Lower leg skin (tissue), 4 donors: Measurements from ENCODE around the gene LPA. TPM values are rescaled to one million over a fixed set of nuclear protein-coding genes. Genes with fewer than 3 reads are reported as not detected.

Source experiments
- DNase-seq, 2 donors: peaks; one replicate each; pipeline ENCODE4 v3.0.0-alpha.2; 2019; ENCODE audit warnings: low spot score in 2 of 2
- H3K4me3 ChIP-seq: fragments of 200-600 bp; sonication (generic); 2 replicates; pipeline ENCODE4 v1.5.1; 2017; ENCODE audit warnings: mild to moderate bottlenecking, low read depth; ENCODE audit not compliant: poor library complexity, severe bottlenecking
- CTCF ChIP-seq, 3 donors: fragments of 450-650 bp; IDR thresholded peaks; one replicate each; pipeline ENCODE4 v1.5.1; 2016; ENCODE audit warnings: antibody characterized with exemption in 3 of 3, mild to moderate bottlenecking in 3 of 3, moderate library complexity in 2 of 3
- POLR2A ChIP-seq, 2 donors: fragments of 450-650 bp; IDR thresholded peaks; one replicate each; pipeline ENCODE4 v1.6.1; 2016 to 2017; ENCODE audit warnings: antibody characterized with exemption in 2 of 2, mild to moderate bottlenecking in 1 of 2, moderate library complexity in 1 of 2
- WGBS, 2 donors: methylation state at CpG; one replicate each; pipeline ENCODE4 v1.1.5; 2018; 5-methylcytosine and 5-hydroxymethylcytosine counted together
- intact Hi-C: fragments of 100-400 bp; cut with DNase I; formaldehyde crosslinking; loops from one replicate; pipeline ENCODE4 v1.15.0; 2023; ENCODE audit warnings: low total_unique reads
- total RNA-seq, 4 donors: library from RNA; depleted of rRNA; stranded (reverse); fragments of >200 nt; gene quantifications; one replicate each; pipeline ENCODE4 v1.1.0, GENCODE V29; 2016

Gene LPA
- total RNA-seq, 4 donors from 2014 or later, result not detected

GRCh38 chr6:160510199-160510598, 153.9 kb downstream of the LPA start:
- no peak overlapping the region for H3K4me3 ChIP-seq
- DNase-seq, result no peak
- TF ChIP-seq CTCF (IDR thresholded peaks at IDR 0.05) (no peak), POLR2A (IDR thresholded peaks at IDR 0.05) (no peak)
- intact Hi-C loops, result no loop called here
- WGBS, 2 donors, result 31 to 47% methylated on average over 2 of the region's 2 CpGs

- intact Hi-C loops, result no loop called here
- H3K4me3 ChIP-seq, result no peak overlapping the region
- WGBS, 2 donors, result 84 to 92% methylated on average over 2 of the region's 2 CpGs
- DNase-seq, result no peak
- TF ChIP-seq CTCF (IDR thresholded peaks at IDR 0.05) (no peak), POLR2A (IDR thresholded peaks at IDR 0.05) (no peak)
These were observed 154.5 kb downstream of the LPA start for GRCh38 chr6:160509610-160510009.

- TF ChIP-seq CTCF (IDR thresholded peaks at IDR 0.05), result no peak
- no peak for TF ChIP-seq POLR2A (IDR thresholded peaks at IDR 0.05)
- intact Hi-C loops, result no loop called here
- no peak for DNase-seq
- H3K4me3 ChIP-seq, result no peak overlapping the region
- 63 to 68% methylated on average over 2 of the region's 2 CpGs for WGBS, 2 donors
These were observed 155.5 kb downstream of the LPA start for GRCh38 chr6:160508599-160508998.

- TF ChIP-seq CTCF (IDR thresholded peaks at IDR 0.05) (no peak), POLR2A (IDR thresholded peaks at IDR 0.05) (no peak)
- intact Hi-C loops, result no loop called here
These were observed 156.7 kb downstream of the LPA start for GRCh38 chr6:160507420-160507819.

GRCh38 chr6:160505970-160506369, 158.1 kb downstream of the LPA start:
- intact Hi-C loops, result no loop called here
- no peak for DNase-seq
- no peak overlapping the region for H3K4me3 ChIP-seq
- no peak for TF ChIP-seq POLR2A (IDR thresholded peaks at IDR 0.05)
- no peak for TF ChIP-seq CTCF (IDR thresholded peaks at IDR 0.05)
- 91 to 100% methylated on average over 1 of the region's 1 CpG for WGBS, 2 donors

More at GRCh38 chr6:160507420-160507819, 156.7 kb downstream of the LPA start:
- 70 to 86% methylated on average over 4 of the region's 4 CpGs for WGBS, 2 donors
- no peak for DNase-seq
- no peak overlapping the region for H3K4me3 ChIP-seq

GRCh38 chr6:160500639-160501038, 163.4 kb downstream of the LPA start:
- no peak overlapping the region for H3K4me3 ChIP-seq
- WGBS, 2 donors, result 92 to 97% methylated on average over 4 of the region's 4 CpGs
- no peak for DNase-seq
- intact Hi-C loops, result no loop called here
- TF ChIP-seq POLR2A (IDR thresholded peaks at IDR 0.05), result no peak
- no peak for TF ChIP-seq CTCF (IDR thresholded peaks at IDR 0.05)
